ENCODE results near the gene GFAP.

DNA sequence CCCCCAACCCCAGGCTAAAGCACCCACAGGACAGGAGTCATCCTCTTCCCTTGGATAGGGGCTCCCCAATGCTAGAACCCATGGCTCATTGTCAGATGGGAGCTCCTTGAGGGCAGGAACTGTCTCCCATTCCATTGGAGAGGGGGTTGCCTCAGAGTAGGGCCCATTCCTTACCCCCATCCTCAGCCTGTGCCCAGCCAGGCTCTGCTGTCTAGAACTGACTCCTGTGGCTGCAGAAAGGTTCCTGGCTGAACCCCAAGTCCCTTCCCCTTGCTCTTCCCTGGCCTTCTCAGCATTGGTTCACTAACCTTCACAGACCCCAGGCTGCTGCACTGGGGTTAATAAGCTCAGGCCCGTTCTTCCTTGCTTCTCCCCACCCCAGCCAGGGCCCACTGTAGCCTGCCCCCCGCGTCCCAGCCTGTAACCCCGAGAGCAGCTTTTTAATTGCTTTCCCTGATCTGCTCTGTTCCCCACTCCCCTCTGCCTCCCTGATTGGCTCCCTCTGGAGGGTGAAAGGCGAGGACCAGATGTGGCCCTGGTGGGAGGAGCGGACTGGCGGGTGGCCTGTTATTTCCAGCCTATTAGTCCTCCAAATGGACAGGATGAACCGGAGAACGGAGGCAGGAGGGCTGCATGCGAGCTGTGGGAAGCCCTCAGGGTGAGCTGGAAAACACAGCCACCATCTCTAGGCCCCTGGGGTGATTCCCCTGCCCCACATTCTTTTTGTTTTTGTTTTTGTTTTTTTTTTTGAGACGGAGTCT lies 6.0 kb upstream of the GFAP start:
- TF ChIP-seq CTCF (conservative IDR thresholded peaks at IDR 0.05; ENCODE audit: low read length) (no peak), EZH2phosphoT487 (IDR thresholded peaks at IDR 0.05; ENCODE audit: borderline replicate concordance) (no peak)

Measured in Loucy (cell line).